ENCODE data around the gene SCGB2B2. TPM values are rescaled to one million over a fixed set of nuclear protein-coding genes. Genes with fewer than 3 reads are reported as not detected.

SCGB2B2 gene
- polyA plus RNA-seq, 1 donor: 0.29 TPM

Other genes starting within 250 kb of the SCGB2B2 start
- 87.1 TPM for gene UBA2, start 248.8 kb downstream of the SCGB2B2 start, polyA plus RNA-seq (ENCODE audit: insufficient read length)
- gene WTIP, start 195.4 kb downstream of the SCGB2B2 start, polyA plus RNA-seq (ENCODE audit: insufficient read length): 18.7 TPM
- gene ZNF302, start 519 bp upstream of the SCGB2B2 start, polyA plus RNA-seq (ENCODE audit: insufficient read length): 58.9 TPM
- gene ZNF181, start 57.1 kb upstream of the SCGB2B2 start, polyA plus RNA-seq (ENCODE audit: insufficient read length): 14.9 TPM
- 6.4 TPM for gene ZNF599, start 96.1 kb upstream of the SCGB2B2 start, polyA plus RNA-seq (ENCODE audit: insufficient read length)
- 3.6 TPM for gene ZNF30, start 249.7 kb upstream of the SCGB2B2 start, polyA plus RNA-seq (ENCODE audit: insufficient read length)